Testis (tissue), 2 donors: ENCODE measurements around the gene RNF31.

ENCODE experiments used
- CTCF ChIP-seq, 3 experiments: fragments of 450-650 bp in 2 of 3; fragments of 200-600 bp in 1 of 3; sonication (generic) in 1 of 3; IDR thresholded peaks; one replicate each; pipeline ENCODE4 v1.5.1; 2016 to 2019; ENCODE audit warnings: antibody characterized with exemption in 3 of 3, mild to moderate bottlenecking in 2 of 3, moderate library complexity in 1 of 3
- POLR2A ChIP-seq: fragments of 450-650 bp; IDR thresholded peaks from one replicate; pipeline ENCODE4 v1.6.1; 2017; ENCODE audit warnings: antibody characterized with exemption, mild to moderate bottlenecking, moderate library complexity

- TF ChIP-seq CTCF (IDR thresholded peaks at IDR 0.05) (no peak), POLR2A (no peak)
Observed at GRCh38 chr14:24102357-24103048, 44.8 kb upstream of the RNF31 start.
